ENCODE results near the gene SLC49A4.

DNA sequence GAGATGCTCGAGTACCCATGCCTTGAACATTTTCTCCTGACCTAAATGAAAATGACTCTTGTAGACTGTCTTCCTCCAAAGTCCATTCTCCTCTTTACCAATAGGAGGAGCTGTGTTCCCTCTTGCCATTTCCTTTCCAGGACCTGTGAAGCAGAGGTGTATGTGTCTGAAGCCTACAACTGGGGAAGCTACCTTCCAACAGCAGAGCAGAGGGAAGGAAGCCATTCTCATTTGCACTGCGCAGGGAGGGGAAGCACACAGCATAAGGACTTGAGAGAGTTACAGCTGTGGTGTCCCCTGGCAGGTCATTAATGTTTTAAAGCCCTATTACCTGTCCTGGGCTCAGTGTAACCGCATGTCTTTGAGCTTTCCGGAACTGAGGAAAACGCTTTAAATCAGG lies 39.9 kb upstream of the SLC49A4 start:
- TF ChIP-seq POLR2AphosphoS5 (IDR thresholded peaks at IDR 0.05) (no peak), EP300 (IDR thresholded peaks at IDR 0.05) (no peak), POLR2A (IDR thresholded peaks at IDR 0.05) (no peak)
- TF ChIP-seq, protein P1, sequence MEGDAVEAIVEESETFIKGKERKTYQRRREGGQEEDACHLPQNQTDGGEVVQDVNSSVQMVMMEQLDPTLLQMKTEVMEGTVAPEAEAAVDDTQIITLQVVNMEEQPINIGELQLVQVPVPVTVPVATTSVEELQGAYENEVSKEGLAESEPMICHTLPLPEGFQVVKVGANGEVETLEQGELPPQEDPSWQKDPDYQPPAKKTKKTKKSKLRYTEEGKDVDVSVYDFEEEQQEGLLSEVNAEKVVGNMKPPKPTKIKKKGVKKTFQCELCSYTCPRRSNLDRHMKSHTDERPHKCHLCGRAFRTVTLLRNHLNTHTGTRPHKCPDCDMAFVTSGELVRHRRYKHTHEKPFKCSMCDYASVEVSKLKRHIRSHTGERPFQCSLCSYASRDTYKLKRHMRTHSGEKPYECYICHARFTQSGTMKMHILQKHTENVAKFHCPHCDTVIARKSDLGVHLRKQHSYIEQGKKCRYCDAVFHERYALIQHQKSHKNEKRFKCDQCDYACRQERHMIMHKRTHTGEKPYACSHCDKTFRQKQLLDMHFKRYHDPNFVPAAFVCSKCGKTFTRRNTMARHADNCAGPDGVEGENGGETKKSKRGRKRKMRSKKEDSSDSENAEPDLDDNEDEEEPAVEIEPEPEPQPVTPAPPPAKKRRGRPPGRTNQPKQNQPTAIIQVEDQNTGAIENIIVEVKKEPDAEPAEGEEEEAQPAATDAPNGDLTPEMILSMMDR (IDR thresholded peaks at IDR 0.05) = peak; percentile 54 to 71 (median 63)

All from upper lobe of left lung (tissue), 4 donors.